HEK293T (cell line): ENCODE results near the gene BCL7B.

ENCODE experiments used
- CTCF ChIA-PET: fragments of 350-600 bp; formaldehyde crosslinking; extraction: SDS; loops from one replicate; lab custom pipeline; 2021; ENCODE audit warnings: antibody characterized with exemption, inconsistent platforms; lab: Yijun Ruan, JAX
- POLR2A ChIA-PET: fragments of 350-600 bp; formaldehyde crosslinking; extraction: SDS; loops from one replicate; lab custom pipeline; 2020; ENCODE audit warnings: antibody characterized with exemption, inconsistent platforms; lab: Yijun Ruan, JAX
- DNase-seq: peaks from one replicate; pipeline ENCODE4 v3.0.0; 2012; ENCODE audit warnings: mixed read lengths; ENCODE audit errors: extremely low spot score
- ARNT ChIP-seq: fragments of 450-650 bp; IDR thresholded peaks from 2 replicates; pipeline ENCODE4 v1.6.1; 2017; ENCODE audit warnings: mild to moderate bottlenecking
- BHLHE40 ChIP-seq: fragments of 450-650 bp; IDR thresholded peaks from 2 replicates; pipeline ENCODE4 v1.6.1; 2016; ENCODE audit warnings: mild to moderate bottlenecking, moderate library complexity, borderline replicate concordance
- CTBP1 ChIP-seq: fragments of 450-650 bp; IDR thresholded peaks from 2 replicates; pipeline ENCODE4 v1.6.1; 2016; ENCODE audit warnings: borderline replicate concordance
- ELF4 ChIP-seq: fragments of 450-650 bp; IDR thresholded peaks from 2 replicates; pipeline ENCODE4 v1.6.1; 2017; ENCODE audit warnings: antibody characterized with exemption
- FOXA1 ChIP-seq: fragments of 450-650 bp; IDR thresholded peaks from 2 replicates; pipeline ENCODE4 v1.6.1; 2016; ENCODE audit warnings: mild to moderate bottlenecking
- FOXK2 ChIP-seq: fragments of 450-650 bp; IDR thresholded peaks from 2 replicates; pipeline ENCODE4 v1.6.1; 2016; ENCODE audit warnings: mild to moderate bottlenecking
- FOXM1 ChIP-seq: fragments of 450-650 bp; IDR thresholded peaks from 2 replicates; pipeline ENCODE4 v1.6.1; 2017; ENCODE audit warnings: mild to moderate bottlenecking, borderline replicate concordance
- HDGF ChIP-seq: fragments of 450-650 bp; IDR thresholded peaks from 2 replicates; pipeline ENCODE4 v1.6.1; 2017; ENCODE audit warnings: antibody characterized with exemption, borderline replicate concordance
- L3MBTL2 ChIP-seq: fragments of 450-650 bp; conservative IDR thresholded peaks from 2 replicates; pipeline ENCODE4 v1.6.1; 2016; ENCODE audit warnings: mild to moderate bottlenecking
- LEF1 ChIP-seq: fragments of 450-650 bp; IDR thresholded peaks from 2 replicates; pipeline ENCODE4 v1.6.1; 2017; ENCODE audit warnings: mild to moderate bottlenecking, borderline replicate concordance
- NFRKB ChIP-seq: fragments of 450-650 bp; IDR thresholded peaks from 2 replicates; pipeline ENCODE4 v1.6.1; 2016; ENCODE audit warnings: mild to moderate bottlenecking, moderate library complexity
- SP1 ChIP-seq: fragments of 450-650 bp; IDR thresholded peaks from 2 replicates; pipeline ENCODE4 v1.6.1; 2017
- SUZ12 ChIP-seq: fragments of 450-650 bp; IDR thresholded peaks from 2 replicates; pipeline ENCODE4 v1.6.1; 2016; ENCODE audit warnings: mild to moderate bottlenecking
- TARDBP ChIP-seq: fragments of 450-650 bp; IDR thresholded peaks from 2 replicates; pipeline ENCODE4 v1.6.1; 2016
- ZNF384 ChIP-seq: fragments of 450-650 bp; IDR thresholded peaks from 2 replicates; pipeline ENCODE4 v1.6.1; 2016
- TF ChIP-seq, protein P1 (sequence below): fragments of 450-650 bp; IDR thresholded peaks from 2 replicates; pipeline ENCODE4 v1.6.1; 2016

BCL7B gene

DNA sequence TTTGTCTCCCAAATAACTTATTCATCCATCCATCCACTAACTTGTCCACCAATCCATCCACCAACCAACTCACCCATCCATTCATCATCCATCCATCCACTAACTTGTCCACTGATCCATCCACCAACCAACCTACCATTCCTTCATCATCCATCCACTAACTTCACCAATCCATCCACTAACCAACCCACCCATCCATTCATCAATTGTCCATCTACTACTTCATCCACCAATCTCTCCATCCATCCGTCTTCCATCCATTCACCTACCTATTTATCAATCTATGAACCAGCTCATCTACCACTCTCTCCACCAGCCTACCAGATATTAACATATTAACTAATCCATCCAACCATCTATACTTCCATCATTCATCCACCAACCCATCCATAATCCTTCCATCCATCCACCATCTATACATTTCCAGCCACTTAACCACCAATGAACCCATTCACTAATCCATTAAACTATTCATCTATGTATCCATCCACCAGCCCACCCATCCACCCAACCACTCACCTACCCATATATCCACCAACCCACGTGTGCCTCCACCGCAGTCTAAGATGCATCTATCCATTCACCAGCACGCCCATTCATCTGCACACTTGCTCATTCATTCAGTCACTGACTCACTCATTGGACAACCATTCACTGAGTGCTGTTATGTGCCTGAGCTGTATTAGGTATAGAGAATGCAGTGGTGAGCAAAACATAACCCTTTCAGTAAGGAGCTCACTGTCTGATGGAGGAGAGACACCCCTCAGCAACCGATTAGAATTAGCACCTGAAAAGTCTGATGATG, 40.7 kb upstream of the BCL7B start:
- TF ChIP-seq CTBP1 (no peak), ZNF384 (no peak), HDGF (no peak), TARDBP (peak; percentile 70), ARNT (no peak), SUZ12 (no peak), SP1 (no peak), FOXK2 (no peak)
- DNase-seq = no peak
- ChIA-PET POLR2A (no interaction called here), CTCF (no interaction called here)

DNA sequence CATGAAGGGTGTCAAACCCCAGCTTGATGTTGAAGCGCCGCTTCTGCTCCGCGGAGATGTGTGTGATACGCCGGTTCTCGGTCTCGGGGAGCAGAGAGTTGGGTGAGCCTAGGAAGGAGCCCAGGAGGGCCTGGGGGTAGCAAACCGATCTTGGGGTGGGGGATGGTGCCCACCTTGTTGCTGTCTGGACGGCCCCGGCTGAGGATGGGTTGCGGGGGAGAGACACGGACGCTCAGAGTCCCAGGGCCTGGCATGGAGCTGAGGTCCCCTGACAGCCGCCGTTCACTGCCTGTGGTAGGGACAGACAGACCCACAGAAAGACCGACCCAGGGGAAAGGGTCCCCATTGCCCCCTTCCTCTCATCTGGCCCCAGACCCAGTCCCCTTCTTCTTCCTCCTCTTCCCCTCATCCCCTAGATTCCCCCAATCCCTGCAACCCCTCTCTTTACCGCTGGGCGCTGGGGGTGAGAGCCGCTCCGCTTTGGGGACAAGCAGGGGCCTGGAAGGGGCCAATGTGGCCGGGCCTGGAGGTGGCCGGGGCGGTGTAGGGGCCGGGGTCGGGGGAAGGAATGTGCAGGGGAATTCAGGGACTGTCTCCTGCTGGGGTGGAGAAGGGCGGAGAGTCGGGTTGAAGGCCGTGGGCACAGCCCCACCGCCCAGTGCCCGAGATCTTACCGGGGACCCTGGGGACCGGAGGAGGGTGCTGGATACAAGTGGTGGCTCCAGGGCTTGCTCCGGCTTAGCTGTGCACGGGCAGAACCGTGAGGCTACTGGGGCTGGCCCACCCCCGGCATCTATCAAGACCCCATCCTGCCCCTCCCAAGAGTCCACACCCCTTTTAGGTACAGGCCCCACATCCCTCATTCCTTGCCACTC, 38.9 kb upstream of the BCL7B start:
- TF ChIP-seq TARDBP (no peak), BHLHE40 (no peak), SUZ12 (no peak), ZNF384 (no peak), NFRKB (no peak), ARNT (no peak), FOXK2 (no peak), LEF1 (no peak), HDGF (no peak), FOXM1 (no peak), L3MBTL2 (no peak)
- ChIA-PET CTCF (no interaction called here), POLR2A (no interaction called here)
- no peak for DNase-seq

DNA sequence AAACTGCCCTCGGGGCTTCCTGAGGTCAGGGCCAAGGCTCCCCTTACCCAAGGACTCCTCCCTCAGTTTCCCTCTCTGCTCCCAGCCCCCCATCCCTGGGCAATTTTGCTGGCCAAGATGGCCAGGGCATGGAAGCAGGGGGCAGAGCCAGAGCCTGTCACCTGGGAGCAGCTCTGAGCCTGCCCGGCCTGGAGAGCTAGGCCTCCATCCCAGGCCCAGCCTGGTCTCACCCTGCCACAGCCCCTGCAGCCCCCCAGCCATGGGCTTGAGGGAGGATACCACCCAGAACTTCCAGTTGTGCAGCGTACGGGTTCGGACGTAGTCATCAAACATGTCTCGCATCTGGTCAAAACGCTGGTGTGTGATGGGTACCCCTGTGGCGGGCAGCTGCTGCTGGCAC, 37.9 kb upstream of the BCL7B start:
- CTCF ChIA-PET = interaction anchor here (1.0 kb wide), 1 partner anchor 12 kb away, joined by 5 read pairs; no protein-coding TSS in a partner anchor
- no peak for DNase-seq
- TF ChIP-seq HDGF (no peak), SUZ12 (no peak), NFRKB (no peak), ZNF384 (no peak), ARNT (no peak), LEF1 (no peak), BHLHE40 (no peak)
- TF ChIP-seq, protein P1, sequence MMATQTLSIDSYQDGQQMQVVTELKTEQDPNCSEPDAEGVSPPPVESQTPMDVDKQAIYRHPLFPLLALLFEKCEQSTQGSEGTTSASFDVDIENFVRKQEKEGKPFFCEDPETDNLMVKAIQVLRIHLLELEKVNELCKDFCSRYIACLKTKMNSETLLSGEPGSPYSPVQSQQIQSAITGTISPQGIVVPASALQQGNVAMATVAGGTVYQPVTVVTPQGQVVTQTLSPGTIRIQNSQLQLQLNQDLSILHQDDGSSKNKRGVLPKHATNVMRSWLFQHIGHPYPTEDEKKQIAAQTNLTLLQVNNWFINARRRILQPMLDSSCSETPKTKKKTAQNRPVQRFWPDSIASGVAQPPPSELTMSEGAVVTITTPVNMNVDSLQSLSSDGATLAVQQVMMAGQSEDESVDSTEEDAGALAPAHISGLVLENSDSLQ = no peak
- POLR2A ChIA-PET = interaction anchor here (1.2 kb wide), 1 partner anchor 8 kb away, joined by 3 read pairs; no protein-coding TSS in a partner anchor

DNA sequence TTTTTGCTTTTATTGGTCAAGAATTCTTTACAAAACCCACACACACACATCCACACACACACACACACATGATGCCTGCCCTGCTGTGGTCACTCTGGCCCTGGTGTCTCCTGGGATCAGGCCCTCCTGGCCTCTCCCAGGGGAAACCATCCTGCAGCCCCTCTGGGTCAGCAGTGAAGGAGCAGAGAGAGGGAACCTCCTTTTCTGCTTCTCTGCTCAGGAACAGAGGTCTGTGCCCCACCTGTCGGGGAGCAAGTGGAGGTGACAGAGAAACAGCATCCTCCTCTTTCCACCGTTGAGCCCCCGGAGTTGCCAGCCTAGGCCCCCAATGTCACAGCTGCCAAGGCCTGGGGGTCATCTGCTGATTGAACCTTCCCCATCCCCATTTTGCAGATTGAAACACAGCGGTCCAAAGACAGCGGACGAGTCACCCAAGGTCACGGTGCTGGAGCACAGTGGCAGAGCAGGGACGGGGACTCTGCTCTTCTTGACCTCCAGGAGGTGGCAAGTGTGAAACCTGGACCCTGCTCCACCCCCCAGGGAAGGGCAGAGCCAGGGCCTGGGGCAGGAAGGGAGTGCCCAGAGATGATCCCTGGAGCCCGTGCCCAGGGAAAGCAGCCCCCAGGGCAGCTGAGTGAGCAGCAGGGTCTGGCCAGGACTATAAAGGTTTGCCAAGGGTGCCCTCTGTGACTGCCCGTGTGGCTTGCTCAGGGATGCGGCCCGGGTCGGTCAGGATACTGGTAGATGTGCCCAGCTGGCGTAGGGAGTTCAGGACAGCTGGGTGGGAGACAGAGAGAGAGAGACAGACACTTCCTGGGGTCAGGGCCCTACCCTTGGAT, 35.9 kb upstream of the BCL7B start:
- no peak for TF ChIP-seq ZNF384
- no peak for TF ChIP-seq SUZ12
- TF ChIP-seq CTBP1 = no peak
- TF ChIP-seq HDGF = no peak
- no peak for TF ChIP-seq L3MBTL2
- no peak for TF ChIP-seq FOXA1
- TF ChIP-seq ELF4 = no peak
- no peak for TF ChIP-seq ARNT
- TF ChIP-seq FOXM1 = no peak
- TF ChIP-seq, protein P1 = no peak
- TF ChIP-seq TARDBP = no peak
- TF ChIP-seq NFRKB = no peak
- no peak for DNase-seq
- CTCF ChIA-PET = no interaction called here
- POLR2A ChIA-PET = no interaction called here

DNA sequence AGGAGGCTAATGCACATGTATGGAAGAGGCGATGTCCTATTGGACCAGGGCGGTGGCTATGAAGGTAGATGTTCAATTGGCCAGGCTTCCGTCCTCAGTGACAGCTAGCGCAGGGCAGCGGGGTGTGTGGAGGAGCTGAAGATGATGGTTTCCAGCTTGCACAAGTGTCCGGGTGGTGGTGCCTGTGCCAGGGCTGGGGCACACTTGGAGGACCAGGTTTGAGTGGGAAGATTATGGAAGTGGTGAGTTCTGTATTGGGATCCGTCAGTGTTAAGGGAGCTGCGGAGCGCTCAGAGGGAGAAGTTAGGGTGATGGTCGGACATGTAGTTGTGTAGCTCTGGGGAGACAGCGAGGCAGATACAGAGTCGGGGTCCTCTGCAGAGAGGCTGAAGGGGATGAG, 29.4 kb upstream of the BCL7B start:
- ChIA-PET POLR2A (interaction anchor here (1.1 to 1.4 kb wide), 4 partner anchors 18 to 133 kb away, joined by 3 to 4 read pairs (median 3); partner anchors contain the start of genes BAZ1B and STX1A), CTCF (interaction anchor here (1.0 to 2.2 kb wide), 2 partner anchors 20 to 139 kb away, joined by 4 to 13 read pairs; no protein-coding TSS in a partner anchor)
- TF ChIP-seq NFRKB (no peak), CTBP1 (no peak), FOXK2 (no peak), L3MBTL2 (no peak), FOXM1 (no peak), SUZ12 (no peak), BHLHE40 (no peak), TARDBP (no peak)
- TF ChIP-seq, protein P1 = no peak
- no peak for DNase-seq
